Stomach (tissue), 4 donors: ENCODE data around the gene SLC2A14.
"Not testable (repeated sequence)": the region's sequence is repeated elsewhere in the genome, so short reads cannot be mapped to it uniquely, and the experiment has no call there.

Experiments
- CTCF ChIP-seq, 7 experiments: fragments of 450-650 bp in 4 of 7; fragments of 200-600 bp in 3 of 7; sonication (generic) in 3 of 7; IDR thresholded peaks; one replicate each; pipeline ENCODE4 v1.5.1; 2016 to 2019; ENCODE audit warnings: antibody characterized with exemption in 7 of 7, control low read depth in 2 of 7, mild to moderate bottlenecking in 1 of 7
- EP300 ChIP-seq: sonication (generic); formaldehyde crosslinking; IDR thresholded peaks from one replicate; pipeline ENCODE4 v1.6.1; 2017; ENCODE audit warnings: antibody characterized with exemption
- POLR2A ChIP-seq, 4 donors: fragments of 450-650 bp; IDR thresholded peaks; one replicate each; pipeline ENCODE4 v1.6.1; 2016; ENCODE audit warnings: antibody characterized with exemption in 4 of 4, control low read depth in 2 of 4, mild to moderate bottlenecking in 1 of 4, moderate library complexity in 1 of 4

GRCh38 chr12:7798750-7799308 lies 73.9 kb downstream of the SLC2A14 start:
- not testable (repeated sequence) for TF ChIP-seq CTCF (IDR thresholded peaks at IDR 0.05); POLR2A (IDR thresholded peaks at IDR 0.05); EP300
